ENCODE measurements around the gene E4F1. TPM values are rescaled to one million over a fixed set of nuclear protein-coding genes. Genes with fewer than 3 reads are reported as not detected.

E4F1 gene
- total and polyA plus RNA-seq, 2 of the 8 experiments (the other 6 are each of a cell fraction or from before 2014, with no cell fraction given) = 22.2 to 27.0 TPM

DNA sequence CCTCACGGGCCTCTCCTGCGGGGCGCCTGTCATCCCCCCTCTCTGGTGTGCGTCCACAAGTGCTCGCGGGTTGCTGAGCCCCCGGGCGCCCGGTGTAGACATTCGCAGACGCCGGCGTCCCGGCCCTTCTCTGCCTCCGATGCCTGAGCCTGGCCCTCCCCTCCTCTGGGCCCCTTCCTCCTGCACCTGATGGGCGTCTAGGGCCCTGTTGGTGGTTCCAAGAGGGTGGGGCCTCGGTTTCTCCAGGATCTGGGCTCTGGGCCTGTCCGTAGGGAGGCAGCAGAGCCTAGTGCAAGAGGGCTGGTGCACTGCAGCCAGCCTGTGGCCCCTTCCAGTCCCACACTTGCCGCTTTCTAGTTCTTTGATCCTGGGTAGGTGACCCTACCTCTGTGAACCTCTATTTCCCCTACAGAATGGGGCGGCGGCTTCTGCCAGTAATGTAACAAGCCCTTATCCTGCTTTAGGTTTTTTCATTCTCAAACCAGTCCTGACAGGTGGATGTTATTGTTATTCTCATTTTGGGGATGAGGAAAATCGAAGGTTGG is 623 bp downstream of the E4F1 start:
- peak overlapping the region; percentile 60 to 72 for H3K4me2 ChIP-seq (ENCODE audit: insufficient read depth in 1 of 2, low read depth in 2 of 2, low read length in 2 of 2)
- DNase-seq (ENCODE audit: low read depth in 1 of 2, low spot score in 2 of 2) (no peak), FAIRE-seq (no peak)
- peak overlapping the region; percentile 80 to 91 (median 84) for H3K9ac ChIP-seq (replicated peaks in 1 of 4; ENCODE audit: extremely low read depth in 1 of 4, low read depth in 3 of 4, low read length in 3 of 4)
- no peak overlapping the region for H2BK20ac ChIP-seq (ENCODE audit: low read length)
- H3K27me3 ChIP-seq (replicated peaks in 1 of 4; ENCODE audit: control insufficient read depth in 3 of 4, extremely low read depth in 1 of 4, insufficient read depth in 3 of 4, low read length in 3 of 4) = no peaks in the 10 kb centered on the region
- no peaks in the 10 kb centered on the region for H3K9me3 ChIP-seq (ENCODE audit: insufficient read depth in 2 of 2, low read depth in 1 of 2, low read length in 1 of 2)
- peak overlapping the region; percentile 19 for H4K5ac ChIP-seq (ENCODE audit: insufficient read length, low read depth, low read length)
- H3K4me3 ChIP-seq (ENCODE audit: extremely low read depth in 1 of 4, insufficient read depth in 2 of 4, low read depth in 3 of 4, low read length in 4 of 4) = peak overlapping the region; percentile 67 to 93 (median 80)
- no peak overlapping the region for H3K4ac ChIP-seq (replicated peaks; ENCODE audit: insufficient read length, low read depth, low read length)
- H3K14ac ChIP-seq (ENCODE audit: insufficient read length) = no peak overlapping the region
- H4K8ac ChIP-seq (ENCODE audit: extremely low read depth, insufficient read depth, low read length) = peak overlapping the region; percentile 90
- no peak overlapping the region for H4K91ac ChIP-seq (replicated peaks; ENCODE audit: insufficient read length, low read length)
- H3K23me2 ChIP-seq (ENCODE audit: low read depth, low read length) = no peaks in the 10 kb centered on the region
- H3K4me1 ChIP-seq (replicated peaks in 1 of 4; ENCODE audit: control insufficient read depth in 3 of 4, insufficient read depth in 4 of 4, low read length in 3 of 4) = no peaks in the 10 kb centered on the region
- no peak overlapping the region for H2AK5ac ChIP-seq (ENCODE audit: low read depth, low read length)
- H2BK15ac ChIP-seq (ENCODE audit: low read length) = no peak overlapping the region
- WGBS, 2 experiments (ENCODE audit: extremely low coverage in 1 of 2, insufficient coverage in 1 of 2, insufficient read length in 1 of 2, insufficient replicate concordance in 2 of 2, low coverage in 1 of 2, low lambda C conversion rate in 2 of 2, missing lambda C conversion rate in 1 of 2) = 15% methylated on average over 22 of the region's 22 CpGs; no CpG with 5 or more reads in 1 of the 2 experiments
- H3K18ac ChIP-seq (ENCODE audit: extremely low read depth, low read length) = no peak overlapping the region
- H3K36me3 ChIP-seq (ENCODE audit: control insufficient read depth in 2 of 4, insufficient read depth in 4 of 4, low read length in 3 of 4) = peaks cover 0 to 6% (median 0%) of the 10 kb centered on the region in 4 experiments; a peak in 1 of 8 replicates
- peaks cover 7 to 11% of the 10 kb centered on the region in 2 experiments for H4K20me1 ChIP-seq (replicated peaks in 1 of 2; ENCODE audit: control insufficient read depth in 1 of 2, insufficient read depth in 2 of 2, low read length in 2 of 2)
- H2BK12ac ChIP-seq (ENCODE audit: low read depth, low read length) = no peak overlapping the region
- no peak overlapping the region for H2BK120ac ChIP-seq (replicated peaks; ENCODE audit: low read depth, low read length)
- no peak overlapping the region for H2AFZ ChIP-seq (ENCODE audit: low read length)
- peak overlapping the region; percentile 77; the same call in 1 of the 2 replicates for H3K27ac ChIP-seq (ENCODE audit: low read depth, low read length)
- TF ChIP-seq PHF8 (conservative IDR thresholded peaks at IDR 0.05; ENCODE audit: low read depth, low read length) (peak; percentile 47; the same call in 1 of the 2 replicates), RAD21 (IDR thresholded peaks at IDR 0.05 in 1 of 2, conservative IDR thresholded peaks at IDR 0.05 in 1 of 2; ENCODE audit: low read depth in 2 of 2, low read length in 2 of 2) (peak; percentile 7 to 12; a peak in 1 of 4 replicates), CEBPB (IDR thresholded peaks at IDR 0.05; ENCODE audit: low read depth, low read length) (no peak)
- peak overlapping the region; percentile 46 for H3K56ac ChIP-seq (replicated peaks; ENCODE audit: insufficient read length, low read depth, low read length)
- ChIA-PET POLR2A (ENCODE audit: partially characterized antibody) (interaction anchor here (1.0 to 5.3 kb wide), 10 partner anchors 9 to 77 kb away, joined by 3 to 44 read pairs (median 8); partner anchors contain the start of genes BRICD5, DNASE1L2, ECI1 and PGP), CTCF (ENCODE audit: partially characterized antibody) (interaction anchor here (1.0 kb wide), 1 partner anchor 29 kb away, joined by 3 read pairs; no protein-coding TSS in a partner anchor)
- H2BK5ac ChIP-seq (ENCODE audit: low read depth, low read length) = no peak overlapping the region
- no peak overlapping the region for H3K23ac ChIP-seq (ENCODE audit: insufficient read length)
- peaks cover 3 to 29% of the 10 kb centered on the region in 2 experiments; a peak in 2 of 4 replicates for H3K79me2 ChIP-seq (ENCODE audit: control insufficient read depth in 1 of 2, insufficient read depth in 2 of 2, low read length in 2 of 2)
- H3K79me1 ChIP-seq (ENCODE audit: low read depth, low read length) = peaks cover 3% of the 10 kb centered on the region; the same call in 1 of the 2 replicates
